Fibroblast of the aortic adventitia (primary cell): ENCODE measurements around the gene UBXN10. TPM values are rescaled to one million over a fixed set of nuclear protein-coding genes. Genes with fewer than 3 reads are reported as not detected.

Experiments used
- DNase-seq: peaks from one replicate; pipeline ENCODE4 v3.0.0-alpha.2; 2010; ENCODE audit warnings: low read depth
- H3K4me3 ChIP-seq: 2 replicates; pipeline ENCODE4 v1.5.1; 2011; ENCODE audit warnings: low read depth, mild to moderate bottlenecking, control low read depth, low read length, moderate library complexity
- total RNA-seq: library from RNA; depleted of rRNA; stranded (reverse); fragments of >200 nt; gene quantifications from 2 replicates; pipeline ENCODE4 v1.2.3, GENCODE V29; 2012; ENCODE audit warnings: low replicate concordance
- TF ChIP-seq, protein P1 (sequence below): IDR thresholded peaks from 2 replicates; pipeline ENCODE4 v1.5.1; 2011; ENCODE audit warnings: mild to moderate bottlenecking, low read length, control low read depth, inconsistent platforms; ENCODE audit not compliant: insufficient read depth

The UBXN10 gene
- total RNA-seq, 1 donor = not detected

DNA sequence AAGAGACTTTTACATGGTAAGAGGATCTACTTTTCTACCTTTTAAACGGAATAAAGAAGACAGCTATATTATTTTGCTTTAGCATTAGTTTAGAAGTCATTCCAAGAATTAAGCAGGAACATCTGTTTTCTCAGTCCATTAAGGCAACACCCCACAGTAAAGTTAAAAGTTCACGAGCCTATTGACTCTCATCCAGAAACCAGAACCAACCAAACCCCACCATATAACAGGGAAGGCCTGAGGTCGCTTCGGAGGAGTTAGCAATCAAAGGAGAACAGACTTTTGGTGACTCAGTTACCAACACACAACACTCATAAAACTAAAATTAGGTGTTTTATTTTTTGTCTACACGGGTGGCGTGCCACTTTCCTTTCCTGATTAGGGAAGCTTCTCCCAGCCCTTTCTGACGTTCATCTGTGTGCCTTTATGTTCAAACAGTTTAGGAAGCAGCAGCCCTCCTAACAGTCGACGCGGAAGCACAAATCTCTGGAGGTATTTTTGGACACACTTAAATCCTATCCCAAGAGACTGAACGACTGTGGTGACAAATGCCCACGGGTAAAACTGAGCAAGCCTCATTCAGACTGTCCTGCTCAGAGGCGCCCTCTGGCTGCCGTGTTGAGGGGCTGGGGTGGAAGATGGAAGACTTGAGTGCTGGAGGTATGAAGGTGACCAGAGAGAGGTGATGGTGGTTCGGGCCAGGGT is 9.0 kb downstream of the UBXN10 start:
- TF ChIP-seq, protein P1, sequence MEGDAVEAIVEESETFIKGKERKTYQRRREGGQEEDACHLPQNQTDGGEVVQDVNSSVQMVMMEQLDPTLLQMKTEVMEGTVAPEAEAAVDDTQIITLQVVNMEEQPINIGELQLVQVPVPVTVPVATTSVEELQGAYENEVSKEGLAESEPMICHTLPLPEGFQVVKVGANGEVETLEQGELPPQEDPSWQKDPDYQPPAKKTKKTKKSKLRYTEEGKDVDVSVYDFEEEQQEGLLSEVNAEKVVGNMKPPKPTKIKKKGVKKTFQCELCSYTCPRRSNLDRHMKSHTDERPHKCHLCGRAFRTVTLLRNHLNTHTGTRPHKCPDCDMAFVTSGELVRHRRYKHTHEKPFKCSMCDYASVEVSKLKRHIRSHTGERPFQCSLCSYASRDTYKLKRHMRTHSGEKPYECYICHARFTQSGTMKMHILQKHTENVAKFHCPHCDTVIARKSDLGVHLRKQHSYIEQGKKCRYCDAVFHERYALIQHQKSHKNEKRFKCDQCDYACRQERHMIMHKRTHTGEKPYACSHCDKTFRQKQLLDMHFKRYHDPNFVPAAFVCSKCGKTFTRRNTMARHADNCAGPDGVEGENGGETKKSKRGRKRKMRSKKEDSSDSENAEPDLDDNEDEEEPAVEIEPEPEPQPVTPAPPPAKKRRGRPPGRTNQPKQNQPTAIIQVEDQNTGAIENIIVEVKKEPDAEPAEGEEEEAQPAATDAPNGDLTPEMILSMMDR = peak; percentile 79
- peak; percentile 45 for DNase-seq
- H3K4me3 ChIP-seq = no peak overlapping the region

DNA sequence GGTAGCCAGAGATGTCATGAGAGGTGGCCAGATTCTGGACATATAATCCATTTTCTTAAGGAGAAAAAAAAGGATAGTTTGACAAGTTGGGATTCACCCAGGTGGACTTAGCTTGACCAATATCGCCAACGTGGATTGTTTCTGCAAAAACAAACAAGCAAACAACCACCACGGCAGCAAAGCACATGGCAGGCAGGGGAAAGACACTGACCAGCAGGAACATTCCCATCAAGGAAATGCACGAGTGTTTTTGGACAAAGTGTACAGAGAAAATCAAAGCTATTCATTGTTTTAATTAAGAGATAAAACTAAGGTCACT is 9.5 kb downstream of the UBXN10 start:
- DNase-seq = no peak
- no peak overlapping the region for H3K4me3 ChIP-seq
- TF ChIP-seq, protein P1 = no peak

- no peak for DNase-seq
- no peak overlapping the region for H3K4me3 ChIP-seq
- TF ChIP-seq, protein P1 = no peak
These were observed 11.5 kb downstream of the UBXN10 start for GRCh38 chr1:20197329-20197791.

GRCh38 chr1:20198296-20198695 is 12.4 kb downstream of the UBXN10 start:
- no peak overlapping the region for H3K4me3 ChIP-seq
- DNase-seq = no peak
- TF ChIP-seq, protein P1 = no peak

DNA sequence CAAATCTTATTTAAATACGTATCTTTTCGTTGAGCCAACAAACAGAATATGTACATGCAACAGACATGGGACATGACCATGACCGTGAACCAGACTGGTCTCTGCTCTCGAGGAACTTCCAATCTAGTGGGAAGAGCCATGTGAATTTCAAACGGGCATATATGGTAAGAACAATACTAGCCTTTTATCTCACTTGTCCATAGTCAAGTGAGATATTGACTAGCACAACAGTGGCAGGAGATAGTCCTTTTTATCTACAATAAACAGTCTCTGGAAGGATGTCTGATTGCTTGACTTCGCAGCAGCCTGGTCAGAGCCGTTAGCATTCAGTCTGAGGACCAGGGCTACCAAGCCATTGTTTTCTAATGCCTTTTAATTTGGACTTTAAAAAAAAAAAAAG is 13.0 kb downstream of the UBXN10 start:
- DNase-seq = no peak
- TF ChIP-seq, protein P1 = no peak
- H3K4me3 ChIP-seq = no peak overlapping the region

DNA sequence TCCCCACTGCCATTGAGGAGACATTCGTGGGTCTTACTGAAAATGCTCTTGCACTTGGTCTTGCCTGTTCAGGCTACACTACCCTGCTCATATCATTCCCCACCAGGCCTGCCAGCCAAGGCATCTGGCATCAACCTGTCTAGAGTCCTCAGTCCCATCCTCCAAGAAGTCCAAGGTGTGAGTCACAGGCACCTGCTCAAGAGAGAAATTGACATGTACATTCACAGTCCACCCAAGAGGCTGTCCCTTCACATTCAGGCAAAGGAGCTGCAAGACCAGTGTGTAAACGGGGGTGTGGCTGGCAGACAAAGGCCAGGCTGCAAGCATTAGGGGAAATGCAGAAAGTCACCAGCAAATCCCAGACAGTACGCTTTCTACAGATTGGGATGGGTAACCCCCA is 13.5 kb downstream of the UBXN10 start:
- no peak for DNase-seq
- H3K4me3 ChIP-seq = no peak overlapping the region
- TF ChIP-seq, protein P1 = no peak

DNA sequence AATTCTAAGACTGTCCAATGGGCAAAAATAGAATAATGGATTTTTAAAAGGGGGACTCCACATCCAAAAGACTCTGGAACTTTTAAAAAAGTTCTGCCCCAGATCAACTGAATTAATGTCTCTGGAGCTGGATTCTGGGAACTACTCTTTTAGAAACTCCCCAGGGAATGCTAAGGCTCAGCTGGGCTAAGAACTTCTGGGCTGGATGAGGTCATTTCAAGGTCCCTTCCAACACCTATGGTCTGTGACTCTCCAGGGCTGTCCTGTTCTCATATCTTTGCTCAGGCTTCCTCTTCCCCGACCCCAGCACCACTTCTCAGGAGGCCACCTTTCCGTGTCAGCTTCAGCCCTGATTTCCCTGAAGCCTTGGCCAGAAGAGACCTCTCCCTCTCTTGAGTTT is 13.9 kb downstream of the UBXN10 start:
- DNase-seq = no peak
- no peak overlapping the region for H3K4me3 ChIP-seq
- TF ChIP-seq, protein P1 = no peak
